H1 (cell line): ENCODE measurements around the gene FKBP8. TPM values are rescaled to one million over a fixed set of nuclear protein-coding genes. Genes with fewer than 3 reads are reported as not detected.

ENCODE experiments used
- BRCA1 ChIP-seq: IDR thresholded peaks from 2 replicates; pipeline ENCODE4 v1.6.1; 2012; ENCODE audit warnings: low read depth, low read length, improper control_type of control experiment
- CHD7 ChIP-seq: fragments of 300-600 bp; sonication (generic); IDR thresholded peaks from 2 replicates; pipeline ENCODE4 v1.7.1; 2012; ENCODE audit warnings: low read length, moderate library complexity, mild to moderate bottlenecking, inconsistent platforms; ENCODE audit not compliant: insufficient replicate concordance
- CREB1 ChIP-seq: IDR thresholded peaks from 2 replicates; pipeline ENCODE4 v1.6.1; 2012; ENCODE audit warnings: inconsistent platforms
- FOSL1 ChIP-seq: IDR thresholded peaks from 2 replicates; pipeline ENCODE4 v1.6.1; 2011; ENCODE audit warnings: mild to moderate bottlenecking, low read depth, low read length, moderate library complexity; ENCODE audit not compliant: insufficient read depth
- GTF2F1 ChIP-seq: IDR thresholded peaks from 2 replicates; pipeline ENCODE4 v1.6.1; 2012; ENCODE audit warnings: low read depth, low read length, improper control_type of control experiment, borderline replicate concordance
- PHF8 ChIP-seq: fragments of 200-600 bp; sonication (generic); conservative IDR thresholded peaks from 2 replicates; pipeline ENCODE4 v1.7.1; 2012; ENCODE audit warnings: low read depth, mild to moderate bottlenecking, inconsistent platforms, low read length, moderate library complexity
- RNF2 ChIP-seq: fragments of 200-900, 300-1000 bp; sonication (generic); IDR thresholded peaks from 2 replicates; pipeline ENCODE4 v1.7.1; 2016; ENCODE audit warnings: borderline replicate concordance, low read depth, mild to moderate bottlenecking, antibody characterized with exemption, low read length; ENCODE audit not compliant: poor library complexity, severe bottlenecking; ENCODE audit errors: missing control alignments
- SIN3A ChIP-seq, 2 experiments: IDR thresholded peaks in 1 of 2; conservative IDR thresholded peaks in 1 of 2; 2 replicates each; pipeline ENCODE4 v1.6.1; 2011 to 2012; ENCODE audit warnings: low read length in 2 of 2, improper control_type of control experiment in 1 of 2, low read depth in 1 of 2, mild to moderate bottlenecking in 1 of 2
- SIX5 ChIP-seq: IDR thresholded peaks from 2 replicates; pipeline ENCODE4 v1.6.1; 2011; ENCODE audit warnings: mild to moderate bottlenecking, low read depth, low read length
- TEAD4 ChIP-seq: IDR thresholded peaks from 2 replicates; pipeline ENCODE4 v1.6.1; 2012; ENCODE audit warnings: low read depth, low read length, inconsistent platforms, mixed read lengths
- polyA plus RNA-seq, 7 experiments: library from polyadenylated mRNA; depleted of rRNA in 3 of 7; stranded (reverse) in 5 of 7; unstranded in 2 of 7; fragments of >200 nt in 5 of 7; fragments of 200-250 nt in 2 of 7; gene quantifications; 1 replicate in 5 of 7; 2 replicates in 1 of 7; 4 replicates in 1 of 7; pipeline versions ENCODE4 v1.2.1 to v1.2.3, GENCODE V29; 2011 to 2013; ENCODE audit warnings: missing spikeins in 2 of 7, mixed read lengths in 2 of 7
- total RNA-seq: library from RNA; stranded (reverse); fragmentation: NEBNext Ultra II Directional; extraction: Animal tissue kit (Norgen Biotek cat#: 25700); gene quantifications from 2 replicates; pipeline ENCODE4 v1.2.1, GENCODE V29; 2021

Gene FKBP8
- total and polyA plus RNA-seq, 2 of the 8 experiments (the other 6 are each of a cell fraction or from before 2014, with no cell fraction given): 264 to 309 TPM

GRCh38 chr19:18518639-18519038 is 24.7 kb downstream of the FKBP8 start (continued):
- no peak for TF ChIP-seq CHD7
- TF ChIP-seq FOSL1: no peak
- no peak for TF ChIP-seq SIN3A (conservative IDR thresholded peaks at IDR 0.05 in 1 of 2, IDR thresholded peaks at IDR 0.05 in 1 of 2; ENCODE audit: low read depth in 1 of 2, low read length in 2 of 2)
- no peak for TF ChIP-seq TEAD4
- TF ChIP-seq GTF2F1: no peak
- no peak for TF ChIP-seq SIX5
- TF ChIP-seq BRCA1: no peak
- TF ChIP-seq RNF2: no peak
- TF ChIP-seq CREB1: no peak
- TF ChIP-seq PHF8: no peak
